HG02763 (cell line): ENCODE results near the gene NCBP2.

Source experiments
- ATAC-seq: cut with Tn5 transposase; IDR thresholded peaks from one replicate; pipeline ENCODE4 v1.9.1; 2021; ENCODE audit warnings: mild to moderate bottlenecking, moderate library complexity; ENCODE audit not compliant: unreplicated experiment

NCBP2 gene

GRCh38 chr3:196942226-196942914 is at the start of gene NCBP2:
NCBP2 (minus strand) TSS chr3:196942528; CDS start chr3:196942503, 25 bp downstream.
- peak; percentile 97 for ATAC-seq

- ATAC-seq = no peak
Observed at GRCh38 chr3:196991581-196992460, 49.5 kb upstream of the NCBP2 start.

GRCh38 chr3:196990601-196991007 is 48.3 kb upstream of the NCBP2 start:
- no peak for ATAC-seq

GRCh38 chr3:196989721-196990262 is 47.5 kb upstream of the NCBP2 start:
- ATAC-seq = no peak

GRCh38 chr3:196988241-196989029 is 46.1 kb upstream of the NCBP2 start:
- no peak for ATAC-seq

GRCh38 chr3:196987022-196987421 is 44.7 kb upstream of the NCBP2 start:
- ATAC-seq = no peak

- no peak for ATAC-seq
Observed at GRCh38 chr3:196985954-196986885, 43.9 kb upstream of the NCBP2 start.

GRCh38 chr3:196985298-196985697 is 43.0 kb upstream of the NCBP2 start:
- no peak for ATAC-seq

GRCh38 chr3:196983186-196983585 is 40.9 kb upstream of the NCBP2 start:
- ATAC-seq = no peak

GRCh38 chr3:196981657-196982056 is 39.3 kb upstream of the NCBP2 start:
- no peak for ATAC-seq

- ATAC-seq = no peak
Observed at GRCh38 chr3:196979545-196979944, 37.2 kb upstream of the NCBP2 start.

- ATAC-seq = no peak
Observed at GRCh38 chr3:196976941-196977340, 34.6 kb upstream of the NCBP2 start.

- ATAC-seq = no peak
Observed at GRCh38 chr3:196975349-196975748, 33.0 kb upstream of the NCBP2 start.

GRCh38 chr3:196974661-196975060 is 32.3 kb upstream of the NCBP2 start:
- no peak for ATAC-seq

GRCh38 chr3:196971094-196971698 is 28.9 kb upstream of the NCBP2 start:
- ATAC-seq = no peak

GRCh38 chr3:196970547-196971093 is 28.3 kb upstream of the NCBP2 start:
- ATAC-seq = no peak

GRCh38 chr3:196969660-196970546 is 27.6 kb upstream of the NCBP2 start:
- ATAC-seq = peak; percentile 56

GRCh38 chr3:196969134-196969659 is 26.9 kb upstream of the NCBP2 start:
- ATAC-seq = peak; percentile 45
